HepG2 (cell line): ENCODE results near the gene MCC.

Experiments
- AHR ChIP-seq: IDR thresholded peaks from 2 replicates; pipeline ENCODE4 v1.6.1; 2018; ENCODE audit warnings: missing genetic modification reagents, missing compliant biosample characterization
- ETV6 ChIP-seq: sonication (generic); formaldehyde crosslinking; conservative IDR thresholded peaks from 2 replicates; pipeline ENCODE4 v1.4.0; 2020; ENCODE audit warnings: missing genetic modification reagents
- HCFC1 ChIP-seq: fragments of 150-350 bp; IDR thresholded peaks from 2 replicates; pipeline ENCODE4 v1.6.1; 2014; ENCODE audit warnings: low read depth, low read length
- MYNN ChIP-seq: sonication (generic); formaldehyde crosslinking; IDR thresholded peaks from 2 replicates; pipeline ENCODE4 v1.4.0; 2020; ENCODE audit warnings: mild to moderate bottlenecking, low read depth, missing genetic modification reagents
- PAF1 ChIP-seq: IDR thresholded peaks from 2 replicates; pipeline ENCODE4 v1.6.1; 2016; ENCODE audit warnings: missing genetic modification reagents, missing compliant biosample characterization
- POLR2AphosphoS2 ChIP-seq: IDR thresholded peaks from 2 replicates; pipeline ENCODE4 v1.6.1; 2011; ENCODE audit warnings: low read depth, low read length, improper control_type of control experiment
- SIN3A ChIP-seq: IDR thresholded peaks from 2 replicates; pipeline ENCODE4 v1.6.1; 2011; ENCODE audit warnings: low read depth, mild to moderate bottlenecking, control low read depth, low read length, borderline replicate concordance
- SP1 ChIP-seq, 2 experiments: fragments of 450-650 bp in 1 of 2; sonication (generic) in 1 of 2; formaldehyde crosslinking in 1 of 2; IDR thresholded peaks; 2 replicates each; pipeline versions ENCODE4 v1.4.0 to v1.6.1; 2016 to 2020; ENCODE audit warnings: missing genetic modification reagents in 1 of 2
- ZFP1 ChIP-seq: IDR thresholded peaks from 2 replicates; pipeline ENCODE4 v1.6.1; 2016
- ZNF282 ChIP-seq: fragments of 450-650 bp; IDR thresholded peaks from 2 replicates; pipeline ENCODE4 v1.6.1; 2018; ENCODE audit not compliant: partially characterized antibody
- ZNF614 ChIP-seq: IDR thresholded peaks from 2 replicates; pipeline ENCODE4 v1.6.1; 2018; ENCODE audit warnings: missing biosample characterization, missing genetic modification reagents, inconsistent platforms, borderline replicate concordance
- TF ChIP-seq, protein P1 (sequence below): fragments of 450-650 bp; IDR thresholded peaks from 2 replicates; pipeline ENCODE4 v1.6.1; 2016
- TF ChIP-seq, protein P2 (sequence below): sonication (generic); formaldehyde crosslinking; IDR thresholded peaks from 2 replicates; pipeline ENCODE4 v1.8.1; 2023; ENCODE audit warnings: missing genetic modification reagents, inconsistent platforms, borderline replicate concordance
- TF ChIP-seq, protein P3 (sequence below): sonication (generic); formaldehyde crosslinking; IDR thresholded peaks from 2 replicates; pipeline ENCODE4 v1.5.0; 2020; ENCODE audit warnings: mild to moderate bottlenecking, missing genetic modification reagents, moderate library complexity

DNA sequence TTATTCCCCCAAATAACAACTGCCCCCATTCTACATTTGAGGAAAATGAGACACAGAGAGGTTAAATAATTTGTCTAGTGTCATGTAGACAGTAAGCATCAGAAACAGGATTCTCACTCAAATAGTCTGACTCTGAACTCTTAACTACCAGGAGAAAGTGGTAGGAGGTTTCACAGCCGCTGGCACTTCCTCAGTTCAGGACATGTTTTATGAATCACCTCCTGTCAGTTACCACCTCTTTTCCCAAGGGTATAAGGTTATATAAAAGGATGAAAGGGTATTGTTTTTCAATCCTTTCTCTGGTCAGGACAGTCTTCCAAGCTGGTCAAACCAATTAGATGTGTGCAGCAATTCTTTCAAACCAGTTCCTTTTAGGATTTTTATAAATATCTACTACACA is 105.5 kb downstream of the MCC start:
- TF ChIP-seq, protein P1, sequence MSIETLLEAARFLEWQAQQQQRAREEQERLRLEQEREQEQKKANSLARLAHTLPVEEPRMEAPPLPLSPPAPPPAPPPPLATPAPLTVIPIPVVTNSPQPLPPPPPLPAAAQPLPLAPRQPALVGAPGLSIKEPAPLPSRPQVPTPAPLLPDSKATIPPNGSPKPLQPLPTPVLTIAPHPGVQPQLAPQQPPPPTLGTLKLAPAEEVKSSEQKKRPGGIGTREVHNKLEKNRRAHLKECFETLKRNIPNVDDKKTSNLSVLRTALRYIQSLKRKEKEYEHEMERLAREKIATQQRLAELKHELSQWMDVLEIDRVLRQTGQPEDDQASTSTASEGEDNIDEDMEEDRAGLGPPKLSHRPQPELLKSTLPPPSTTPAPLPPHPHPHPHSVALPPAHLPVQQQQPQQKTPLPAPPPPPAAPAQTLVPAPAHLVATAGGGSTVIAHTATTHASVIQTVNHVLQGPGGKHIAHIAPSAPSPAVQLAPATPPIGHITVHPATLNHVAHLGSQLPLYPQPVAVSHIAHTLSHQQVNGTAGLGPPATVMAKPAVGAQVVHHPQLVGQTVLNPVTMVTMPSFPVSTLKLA = no peak
- no peak for TF ChIP-seq MYNN (CRISPR knock-in tag)
- no peak for TF ChIP-seq ETV6 (CRISPR knock-in tag)
- no peak for TF ChIP-seq ZNF614 (CRISPR knock-in tag)
- TF ChIP-seq ZFP1 (CRISPR knock-in tag) = no peak
- TF ChIP-seq HCFC1 = no peak
- no peak for TF ChIP-seq SIN3A
- TF ChIP-seq, protein P2, sequence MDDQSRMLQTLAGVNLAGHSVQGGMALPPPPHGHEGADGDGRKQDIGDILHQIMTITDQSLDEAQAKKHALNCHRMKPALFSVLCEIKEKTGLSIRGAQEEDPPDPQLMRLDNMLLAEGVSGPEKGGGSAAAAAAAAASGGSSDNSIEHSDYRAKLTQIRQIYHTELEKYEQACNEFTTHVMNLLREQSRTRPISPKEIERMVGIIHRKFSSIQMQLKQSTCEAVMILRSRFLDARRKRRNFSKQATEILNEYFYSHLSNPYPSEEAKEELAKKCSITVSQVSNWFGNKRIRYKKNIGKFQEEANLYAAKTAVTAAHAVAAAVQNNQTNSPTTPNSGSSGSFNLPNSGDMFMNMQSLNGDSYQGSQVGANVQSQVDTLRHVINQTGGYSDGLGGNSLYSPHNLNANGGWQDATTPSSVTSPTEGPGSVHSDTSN (CRISPR knock-in tag) = no peak
- TF ChIP-seq AHR (CRISPR knock-in tag) = no peak
- no peak for TF ChIP-seq SP1 (IDR thresholded peaks at IDR 0.05)
- TF ChIP-seq SP1 (CRISPR knock-in tag; IDR thresholded peaks at IDR 0.05) = no peak
- TF ChIP-seq ZNF282 = no peak
- TF ChIP-seq, protein P3, sequence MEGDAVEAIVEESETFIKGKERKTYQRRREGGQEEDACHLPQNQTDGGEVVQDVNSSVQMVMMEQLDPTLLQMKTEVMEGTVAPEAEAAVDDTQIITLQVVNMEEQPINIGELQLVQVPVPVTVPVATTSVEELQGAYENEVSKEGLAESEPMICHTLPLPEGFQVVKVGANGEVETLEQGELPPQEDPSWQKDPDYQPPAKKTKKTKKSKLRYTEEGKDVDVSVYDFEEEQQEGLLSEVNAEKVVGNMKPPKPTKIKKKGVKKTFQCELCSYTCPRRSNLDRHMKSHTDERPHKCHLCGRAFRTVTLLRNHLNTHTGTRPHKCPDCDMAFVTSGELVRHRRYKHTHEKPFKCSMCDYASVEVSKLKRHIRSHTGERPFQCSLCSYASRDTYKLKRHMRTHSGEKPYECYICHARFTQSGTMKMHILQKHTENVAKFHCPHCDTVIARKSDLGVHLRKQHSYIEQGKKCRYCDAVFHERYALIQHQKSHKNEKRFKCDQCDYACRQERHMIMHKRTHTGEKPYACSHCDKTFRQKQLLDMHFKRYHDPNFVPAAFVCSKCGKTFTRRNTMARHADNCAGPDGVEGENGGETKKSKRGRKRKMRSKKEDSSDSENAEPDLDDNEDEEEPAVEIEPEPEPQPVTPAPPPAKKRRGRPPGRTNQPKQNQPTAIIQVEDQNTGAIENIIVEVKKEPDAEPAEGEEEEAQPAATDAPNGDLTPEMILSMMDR = no peak
- TF ChIP-seq PAF1 (CRISPR knock-in tag) = no peak
- TF ChIP-seq POLR2AphosphoS2 = no peak
